Heart left ventricle (tissue), 13 donors: Measurements from ENCODE around the gene DPYSL5.

ENCODE experiments used
- POLR2A ChIP-seq, 2 donors: fragments of 450-650 bp; IDR thresholded peaks; one replicate each; pipeline ENCODE4 v1.6.1; 2017; ENCODE audit warnings: antibody characterized with exemption in 2 of 2, mild to moderate bottlenecking in 2 of 2, moderate library complexity in 2 of 2
- TF ChIP-seq, protein P1 (sequence below), 12 donors: fragments of 200-600 bp; sonication (generic) in 4 of 12; IDR thresholded peaks; one replicate each; pipeline versions ENCODE4 v1.5.0 to v1.8.0; 2018 to 2022; ENCODE audit warnings: antibody characterized with exemption in 12 of 12, mild to moderate bottlenecking in 5 of 12
- donor health status: ischemic (EF 13 %, LVEDD 7.1; RV severe dilation, severe dysfunction).
- donor health status: DM: no; HTN: yes; CAD: no.
- donor health status: DM: no; HTN: no; CAD: no.
- donor health status: ischemic (EF 25% LVEDD 6.9; RV normal size, moderate dysfunction).
- donor health status: ischemic (EF 25% LVEDD 5.7; RV mildly dilated, moderate dysfunction).
- donor health status: ischemic (EF 35%, LVEDD 5.7; RV mildly dilated, moderate dysfunction).
- donor health status: nonischemic (EF 11% LVEDD 7.7; RV severe dilation, severe dysfunction).
- donor health status: DM: yes; HTN: yes; CAD: no.
- donor health status: PGD.
- donor health status: ischemic (EF 29% LVEDD 5.4; RV normal size, mild dysfunction).
- donor health status: nonischemic (EF 23%, LVEDD 6.1; RV moderate dilation, normal function).

DNA sequence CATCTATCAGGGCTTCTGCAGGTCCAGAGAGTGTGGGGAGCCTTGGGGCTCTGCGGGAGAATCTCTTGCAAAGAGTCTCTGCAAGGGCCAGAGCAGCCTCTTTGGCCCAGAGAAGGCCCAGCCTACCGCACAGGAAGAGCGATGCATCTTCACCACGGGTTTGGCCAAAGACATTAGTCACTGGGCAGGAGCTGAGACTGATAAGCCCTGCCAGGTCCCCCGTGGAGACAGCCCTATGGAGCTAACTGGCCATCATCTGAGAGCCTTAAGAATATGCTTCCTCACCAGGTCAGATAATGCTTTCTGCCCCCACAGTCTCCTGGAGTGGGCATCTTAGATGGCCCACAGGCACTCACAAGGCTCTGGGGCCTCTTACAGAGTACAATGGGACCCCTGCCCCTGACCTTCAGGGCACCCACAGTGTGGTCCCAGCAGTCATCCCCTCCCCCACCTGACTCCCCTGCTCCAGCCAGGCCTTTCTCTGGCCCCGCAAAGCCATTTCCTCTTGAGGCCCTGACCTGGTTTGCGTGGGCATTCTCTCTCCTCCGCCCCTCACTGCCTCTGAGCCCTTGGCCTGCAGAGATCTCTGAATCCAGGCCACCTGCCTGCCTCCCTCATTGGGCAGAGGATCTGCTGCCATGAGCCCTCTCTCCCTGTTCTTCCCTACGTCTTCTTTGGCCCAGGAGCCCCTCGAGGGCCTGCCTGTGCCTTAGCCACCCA lies 90.6 kb downstream of the DPYSL5 start:
- TF ChIP-seq, protein P1, sequence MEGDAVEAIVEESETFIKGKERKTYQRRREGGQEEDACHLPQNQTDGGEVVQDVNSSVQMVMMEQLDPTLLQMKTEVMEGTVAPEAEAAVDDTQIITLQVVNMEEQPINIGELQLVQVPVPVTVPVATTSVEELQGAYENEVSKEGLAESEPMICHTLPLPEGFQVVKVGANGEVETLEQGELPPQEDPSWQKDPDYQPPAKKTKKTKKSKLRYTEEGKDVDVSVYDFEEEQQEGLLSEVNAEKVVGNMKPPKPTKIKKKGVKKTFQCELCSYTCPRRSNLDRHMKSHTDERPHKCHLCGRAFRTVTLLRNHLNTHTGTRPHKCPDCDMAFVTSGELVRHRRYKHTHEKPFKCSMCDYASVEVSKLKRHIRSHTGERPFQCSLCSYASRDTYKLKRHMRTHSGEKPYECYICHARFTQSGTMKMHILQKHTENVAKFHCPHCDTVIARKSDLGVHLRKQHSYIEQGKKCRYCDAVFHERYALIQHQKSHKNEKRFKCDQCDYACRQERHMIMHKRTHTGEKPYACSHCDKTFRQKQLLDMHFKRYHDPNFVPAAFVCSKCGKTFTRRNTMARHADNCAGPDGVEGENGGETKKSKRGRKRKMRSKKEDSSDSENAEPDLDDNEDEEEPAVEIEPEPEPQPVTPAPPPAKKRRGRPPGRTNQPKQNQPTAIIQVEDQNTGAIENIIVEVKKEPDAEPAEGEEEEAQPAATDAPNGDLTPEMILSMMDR (IDR thresholded peaks at IDR 0.05): no peak
- no peak for TF ChIP-seq POLR2A (IDR thresholded peaks at IDR 0.05)
